Left ventricle myocardium inferior (tissue), 1 donor: Measurements from ENCODE around the gene RNASEH2B. TPM values are rescaled to one million over a fixed set of nuclear protein-coding genes. Genes with fewer than 3 reads are reported as not detected.

Source experiments
- DNase-seq: peaks from one replicate; pipeline ENCODE4 v3.0.0-alpha.2; 2020
- H3K27ac ChIP-seq: fragments of 200-600 bp; replicated peaks from 2 replicates; pipeline ENCODE4 v1.8.0; 2021
- H3K27me3 ChIP-seq: fragments of 200-600 bp; 2 replicates; pipeline ENCODE4 v1.8.0; 2021; ENCODE audit warnings: low read depth
- H3K36me3 ChIP-seq: fragments of 200-600 bp; 2 replicates; pipeline ENCODE4 v1.8.0; 2021
- H3K4me1 ChIP-seq: fragments of 200-600 bp; 2 replicates; pipeline ENCODE4 v1.8.0; 2021
- H3K4me3 ChIP-seq: fragments of 200-600 bp; 2 replicates; pipeline ENCODE4 v1.8.0; 2021; ENCODE audit warnings: mild to moderate bottlenecking, moderate library complexity
- H3K9me3 ChIP-seq: fragments of 200-600 bp; replicated peaks from 2 replicates; pipeline ENCODE4 v1.8.0; 2021
- CTCF ChIP-seq: fragments of 200-600 bp; IDR thresholded peaks from 2 replicates; pipeline ENCODE4 v1.8.0; 2021; ENCODE audit warnings: antibody characterized with exemption, mild to moderate bottlenecking, borderline replicate concordance
- intact Hi-C: fragments of 100-400 bp; cut with micrococcal nuclease; formaldehyde crosslinking; loops from one replicate; pipeline ENCODE4 v1.11.0; 2022
- total RNA-seq: library from RNA; stranded (reverse); fragmentation: NEBNext Ultra II Directional; extraction: Animal tissue kit (Norgen Biotek cat#: 25700); gene quantifications from one replicate; pipeline ENCODE4 v1.2.1, GENCODE V29; 2021
- donor health status: DM: no; HTN: yes; CAD: no; lungs with severe emphysema.

The RNASEH2B gene
- total RNA-seq, 1 donor from 2014 or later: 42.7 TPM

- Histone ChIP-seq H3K4me1 (peaks cover 80% of the 10 kb centered on the region), H3K36me3 (peaks cover under 1% of the 10 kb centered on the region), H3K9me3 (peaks cover 1% of the 10 kb centered on the region), H3K4me3 (no peak overlapping the region), H3K27ac (peak overlapping the region; percentile 75), H3K27me3 (no peaks in the 10 kb centered on the region)
- TF ChIP-seq CTCF: no peak
- intact Hi-C loops: no loop called here
- DNase-seq: peak; percentile 17
These were observed 7.2 kb downstream of the RNASEH2B start for GRCh38 chr13:50916701-50917184.

- peaks cover 9% of the 10 kb centered on the region for H3K9me3 ChIP-seq
- no peaks in the 10 kb centered on the region for H3K27me3 ChIP-seq
- intact Hi-C loops: no loop called here
- H3K4me3 ChIP-seq: no peak overlapping the region
- no peak for TF ChIP-seq CTCF
- H3K27ac ChIP-seq: peak overlapping the region; percentile 75
- peaks cover 9% of the 10 kb centered on the region for H3K36me3 ChIP-seq
- peaks cover 72% of the 10 kb centered on the region for H3K4me1 ChIP-seq
- DNase-seq: no peak
These were observed 8.0 kb downstream of the RNASEH2B start for GRCh38 chr13:50917572-50917971.

DNA sequence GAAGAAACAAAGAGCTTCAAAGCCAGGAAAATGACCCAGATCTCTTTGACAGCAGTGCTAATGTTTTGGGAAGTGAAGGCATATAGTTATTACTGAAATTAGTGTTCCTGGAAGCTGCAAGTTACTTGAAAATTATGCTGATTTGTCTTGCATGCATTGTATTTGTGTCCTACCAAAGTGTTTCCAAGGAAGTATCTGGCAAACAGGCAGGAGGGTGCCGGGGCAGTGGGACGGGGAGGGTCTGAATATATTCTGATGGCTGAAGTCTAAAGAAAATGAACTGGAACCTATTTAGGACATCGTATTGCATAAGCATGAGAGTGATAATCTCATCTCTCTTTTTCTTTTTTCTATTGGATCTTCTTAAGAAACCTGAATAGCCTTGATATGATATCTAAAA lies 9.0 kb downstream of the RNASEH2B start:
- no peak for TF ChIP-seq CTCF
- H3K4me3 ChIP-seq: no peak overlapping the region
- no peaks in the 10 kb centered on the region for H3K27me3 ChIP-seq
- no peak for DNase-seq
- peak overlapping the region; percentile 36 for H3K27ac ChIP-seq
- peaks cover 19% of the 10 kb centered on the region for H3K9me3 ChIP-seq
- intact Hi-C loops: no loop called here
- H3K4me1 ChIP-seq: peaks cover 62% of the 10 kb centered on the region
- H3K36me3 ChIP-seq: peaks cover 16% of the 10 kb centered on the region

- H3K27ac ChIP-seq: peak overlapping the region; percentile 36
- peaks cover 26% of the 10 kb centered on the region for H3K9me3 ChIP-seq
- intact Hi-C loops: no loop called here
- H3K4me3 ChIP-seq: no peak overlapping the region
- no peaks in the 10 kb centered on the region for H3K27me3 ChIP-seq
- H3K4me1 ChIP-seq: peaks cover 55% of the 10 kb centered on the region
- peaks cover 16% of the 10 kb centered on the region for H3K36me3 ChIP-seq
- DNase-seq: no peak
- no peak for TF ChIP-seq CTCF
These were observed 9.7 kb downstream of the RNASEH2B start for GRCh38 chr13:50919277-50919676.

GRCh38 chr13:50921706-50922105 lies 12.1 kb downstream of the RNASEH2B start:
- no peak for DNase-seq
- H3K4me3 ChIP-seq: no peak overlapping the region
- peaks cover 38% of the 10 kb centered on the region for H3K9me3 ChIP-seq
- intact Hi-C loops: no loop called here
- TF ChIP-seq CTCF: no peak
- H3K36me3 ChIP-seq: peaks cover 22% of the 10 kb centered on the region
- no peaks in the 10 kb centered on the region for H3K27me3 ChIP-seq
- H3K27ac ChIP-seq: no peak overlapping the region
- H3K4me1 ChIP-seq: peaks cover 33% of the 10 kb centered on the region
